GM19438 (cell line): ENCODE data around the gene UROC1.

ENCODE experiments used
- ATAC-seq: cut with Tn5 transposase; IDR thresholded peaks from one replicate; pipeline ENCODE4 v1.9.1; 2021; ENCODE audit warnings: low read depth; ENCODE audit not compliant: unreplicated experiment

The UROC1 gene

GRCh38 chr3:126447456-126448106 lies 70.0 kb downstream of the UROC1 start:
- ATAC-seq, result no peak

- ATAC-seq, result no peak
Measured at GRCh38 chr3:126446791-126447190, 70.8 kb downstream of the UROC1 start.

GRCh38 chr3:126446301-126446700 lies 71.3 kb downstream of the UROC1 start:
- ATAC-seq, result no peak

DNA sequence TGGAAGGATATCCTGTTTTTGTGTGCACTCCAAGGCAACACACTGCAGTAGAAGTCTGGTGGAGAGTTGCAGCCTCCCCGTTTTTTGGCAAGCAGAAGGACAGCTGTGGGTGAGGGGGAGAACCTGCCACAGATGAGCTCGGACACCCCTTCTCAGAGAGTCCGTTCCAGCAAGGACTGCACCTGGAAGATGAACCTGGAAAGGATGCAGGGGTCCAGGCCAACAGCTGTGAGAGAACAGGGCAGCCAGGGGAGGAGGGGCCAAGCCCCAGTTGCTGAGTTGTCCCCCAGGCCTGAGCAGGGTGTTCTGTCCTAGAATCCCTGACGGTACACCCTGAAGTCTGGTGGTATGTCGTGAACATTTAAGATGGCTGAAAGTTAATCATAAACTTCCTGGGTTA lies 72.1 kb downstream of the UROC1 start:
- no peak for ATAC-seq

DNA sequence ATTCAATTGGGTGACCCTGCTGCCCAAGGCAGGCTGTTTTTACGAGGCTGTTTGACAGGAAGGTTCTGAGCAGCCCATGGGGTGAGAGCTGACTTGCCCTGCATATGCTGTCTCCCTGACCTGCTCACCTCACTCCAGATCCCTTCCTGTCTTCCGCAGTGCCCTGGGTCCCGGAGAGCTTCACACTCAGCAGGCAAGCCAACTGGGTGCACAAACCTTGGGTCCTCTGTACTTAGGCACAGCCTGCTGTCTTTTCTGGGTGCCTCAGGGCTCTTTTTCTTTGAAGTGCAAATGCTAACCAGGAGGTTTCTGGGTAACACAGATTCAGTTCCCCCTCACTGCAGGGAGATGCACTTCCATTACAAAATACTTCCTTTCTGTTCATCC lies 74.7 kb downstream of the UROC1 start:
- no peak for ATAC-seq

DNA sequence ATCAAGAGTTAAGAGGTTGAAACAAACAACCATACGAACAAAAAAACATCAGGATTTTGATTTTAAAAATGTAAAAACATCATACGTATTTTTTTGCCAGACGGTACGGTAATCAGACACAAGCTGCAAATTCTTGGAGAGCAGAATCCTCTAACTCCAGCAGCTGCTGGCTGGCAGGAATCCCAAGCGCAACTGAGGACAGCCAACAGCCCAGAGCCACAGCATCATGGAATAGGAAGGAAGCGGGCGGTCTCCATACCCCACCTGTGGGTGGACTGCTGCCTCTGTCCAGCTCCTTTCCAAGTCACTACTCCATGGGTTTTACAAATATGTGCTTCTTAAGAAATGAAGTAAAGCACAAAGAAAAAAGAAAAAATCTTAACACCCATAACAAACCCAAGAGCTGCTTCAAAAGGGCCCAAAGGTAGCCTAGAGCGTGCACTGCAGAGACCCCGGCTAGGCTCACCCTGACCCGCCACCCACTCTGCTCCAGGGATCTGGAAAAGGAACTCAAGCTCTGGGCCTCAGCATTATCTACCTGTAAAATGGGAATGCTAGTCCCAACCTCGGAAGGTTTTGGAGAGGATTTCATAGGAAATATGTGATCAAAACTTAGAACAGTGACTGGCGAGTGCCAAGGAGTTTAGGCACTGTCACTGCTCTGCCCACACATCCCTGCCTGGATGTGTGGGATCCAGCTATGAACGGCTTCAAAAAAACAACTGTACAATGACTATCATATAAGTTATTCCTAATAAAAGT lies 75.3 kb downstream of the UROC1 start:
- ATAC-seq, result no peak

DNA sequence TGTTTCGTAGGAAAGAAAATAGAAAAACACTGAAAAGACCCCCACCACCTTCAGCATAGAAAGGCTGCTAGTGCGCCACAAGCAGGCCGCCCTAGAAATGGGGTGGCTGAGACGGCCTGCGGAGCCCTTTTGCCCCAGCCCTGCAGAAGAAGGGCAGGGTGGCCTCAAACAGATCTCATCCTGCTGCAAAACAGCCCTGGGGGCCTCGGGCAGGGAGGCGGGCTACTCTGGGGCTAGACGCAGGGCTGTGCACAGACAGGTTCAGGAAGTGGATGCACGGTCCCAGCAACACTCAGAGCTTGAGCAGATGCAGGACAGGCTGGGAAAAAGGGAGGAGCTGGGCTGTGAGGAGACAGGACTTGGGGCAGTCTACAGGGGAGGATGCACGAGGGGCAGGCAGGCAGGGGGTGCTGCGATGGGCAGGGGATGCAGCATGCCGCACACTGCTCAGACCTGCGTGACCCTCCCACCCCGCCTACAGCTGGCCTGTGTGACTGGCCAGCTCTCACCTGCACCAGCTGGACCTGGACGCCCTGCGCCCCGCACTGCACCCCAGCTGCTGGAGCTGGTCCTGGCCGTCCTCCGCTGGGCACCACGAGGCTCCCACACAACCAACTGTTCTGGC lies 76.2 kb downstream of the UROC1 start:
- no peak for ATAC-seq

- no peak for ATAC-seq
Measured at GRCh38 chr3:126440709-126440995, 76.9 kb downstream of the UROC1 start.

GRCh38 chr3:126439968-126440708 lies 77.4 kb downstream of the UROC1 start:
- ATAC-seq, result no peak

- no peak for ATAC-seq
Measured at GRCh38 chr3:126439346-126439967, 78.1 kb downstream of the UROC1 start.

- no peak for ATAC-seq
Measured at GRCh38 chr3:126438746-126439145, 78.8 kb downstream of the UROC1 start.

GRCh38 chr3:126438186-126438585 lies 79.4 kb downstream of the UROC1 start:
- ATAC-seq, result no peak

DNA sequence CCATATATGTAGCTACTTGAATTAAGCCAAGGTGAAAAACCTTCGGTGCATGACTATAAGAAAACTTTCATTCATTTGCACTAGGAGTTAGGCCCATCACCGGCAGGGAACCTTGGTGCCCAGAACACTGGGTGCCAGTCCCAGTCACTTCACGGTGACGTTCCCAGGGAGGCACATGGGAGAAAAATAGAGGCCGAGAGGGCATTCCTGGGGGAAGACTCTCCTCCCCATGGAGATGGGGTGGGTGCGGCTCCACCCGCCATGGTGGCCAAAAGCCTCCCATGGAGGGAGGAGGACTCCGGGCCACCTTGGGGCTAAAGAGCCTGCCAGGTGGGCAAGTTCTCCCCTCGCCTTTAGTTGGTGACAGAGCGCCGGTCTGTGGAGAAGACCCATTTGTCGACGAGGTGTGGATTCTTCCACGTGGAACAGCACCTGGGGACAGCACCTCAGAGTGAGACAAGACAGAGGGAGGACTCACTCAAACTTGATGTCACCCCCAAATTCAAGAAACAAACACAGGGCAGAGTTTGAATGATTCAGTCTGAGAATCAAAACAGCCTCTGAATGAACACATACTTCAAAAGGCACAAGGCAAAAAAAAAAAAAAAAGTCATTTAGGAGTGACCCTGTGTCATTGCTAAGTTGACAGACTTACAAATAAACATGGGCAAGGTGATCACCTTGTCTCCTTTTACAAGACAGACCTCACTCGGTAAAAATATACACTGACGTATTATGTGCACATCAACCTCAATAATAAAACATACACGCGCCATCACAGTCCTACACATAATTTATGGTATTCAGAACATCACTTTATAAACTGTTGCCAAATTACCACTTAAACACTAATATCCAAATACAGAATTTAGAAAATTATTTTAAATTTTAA lies 80.5 kb downstream of the UROC1 start:
- ATAC-seq, result no peak

DNA sequence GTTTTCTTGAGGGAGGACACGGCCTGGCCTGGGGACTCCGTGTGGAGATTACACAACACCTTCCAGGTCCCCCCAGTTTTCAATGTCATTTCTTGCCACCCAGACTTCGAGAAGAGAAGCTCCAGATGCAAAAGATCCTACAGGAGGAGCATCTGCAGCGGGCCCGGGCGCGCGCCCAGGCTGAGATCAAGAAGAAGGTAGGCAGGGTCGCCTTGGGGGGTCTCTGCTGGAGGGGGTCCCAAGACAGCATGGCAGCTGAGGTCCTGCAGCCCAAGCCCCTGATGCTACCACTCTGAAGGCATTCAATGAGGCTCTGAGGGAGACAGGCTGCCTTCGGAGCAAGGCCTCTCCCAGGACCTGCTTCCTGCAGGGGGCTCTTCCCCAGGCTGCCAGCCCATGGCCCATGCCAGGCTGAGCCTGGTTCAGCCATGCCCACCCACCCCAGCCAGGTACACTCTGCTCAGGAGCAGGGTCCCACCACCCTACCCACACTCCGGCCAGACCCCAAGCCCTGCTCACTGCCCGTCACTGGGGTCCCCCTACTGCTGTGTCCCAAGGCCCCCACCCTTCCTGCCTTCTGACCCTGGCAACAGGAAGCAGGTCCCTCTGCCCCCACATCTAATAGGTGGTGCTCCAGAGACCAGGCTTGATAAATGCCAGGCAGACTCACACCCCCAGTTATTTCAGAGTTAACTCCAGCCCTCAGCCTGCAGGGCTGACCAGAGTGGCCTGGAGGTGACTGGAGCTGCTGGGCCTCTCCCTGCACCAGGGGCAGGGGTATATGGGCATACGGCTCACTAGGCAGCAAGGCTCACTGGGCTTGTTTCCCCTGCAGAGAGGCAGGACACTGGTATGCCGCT lies 81.9 kb downstream of the UROC1 start:
- no peak for ATAC-seq

- ATAC-seq, result no peak
Measured at GRCh38 chr3:126434931-126435411, 82.6 kb downstream of the UROC1 start.

- ATAC-seq, result no peak
Measured at GRCh38 chr3:126434264-126434590, 83.3 kb downstream of the UROC1 start.

DNA sequence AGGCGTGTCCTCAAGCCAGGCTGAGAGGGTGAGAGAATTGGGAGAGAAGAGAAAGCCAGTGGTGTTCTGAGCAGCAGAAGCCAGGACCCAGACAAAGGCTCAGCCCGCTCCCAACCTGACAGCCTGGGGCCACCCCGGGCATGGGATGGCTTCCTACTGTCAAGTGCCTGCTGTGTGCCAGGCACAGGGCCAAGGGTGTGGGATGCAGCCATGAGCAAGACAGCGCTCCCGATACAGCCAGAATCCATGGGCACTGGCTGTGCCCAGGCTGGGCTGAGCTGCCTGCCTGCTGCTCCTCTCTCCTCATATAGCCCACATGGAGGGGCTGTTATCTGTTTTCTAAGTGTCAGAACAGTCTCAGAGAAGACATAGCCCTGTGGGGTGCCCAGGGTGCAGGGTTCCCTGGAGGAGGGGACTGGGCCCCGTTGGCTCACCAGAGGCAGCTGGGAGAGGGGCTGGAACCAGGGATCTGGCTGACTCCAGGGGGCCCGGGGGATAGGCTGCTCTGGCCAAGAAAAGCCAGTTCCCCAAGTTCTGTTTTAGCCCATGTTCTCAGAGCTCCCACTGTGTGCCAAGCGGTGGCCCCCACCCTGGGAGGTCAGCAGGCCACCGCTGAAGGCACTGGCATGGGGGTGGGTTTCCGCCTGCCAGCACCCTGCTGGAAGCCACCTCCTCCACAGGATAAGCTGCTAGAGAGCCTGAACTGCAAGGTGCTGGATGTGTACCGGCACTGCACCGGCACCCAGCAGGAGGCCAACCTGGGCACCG lies 83.9 kb downstream of the UROC1 start:
- ATAC-seq, result no peak

DNA sequence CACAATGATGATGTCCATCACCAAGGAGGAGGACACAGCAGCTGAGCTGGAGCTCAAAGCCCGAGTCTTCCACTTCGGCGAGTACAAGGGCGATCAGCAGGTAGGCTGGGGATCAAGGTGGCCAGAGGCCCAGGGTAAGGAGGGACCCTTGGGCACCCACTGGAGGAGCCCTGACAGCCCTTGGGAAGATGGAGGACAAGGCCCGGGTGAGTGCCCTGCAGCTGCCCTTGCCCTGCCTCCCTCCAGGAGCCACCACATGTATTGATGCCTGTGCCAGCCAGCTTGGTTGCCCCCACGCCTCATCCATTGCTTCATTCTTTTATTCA lies 84.5 kb downstream of the UROC1 start:
- no peak for ATAC-seq
